Fibroblast of skin of right biceps (primary cell): ENCODE results near the gene PCBD2.
"Not testable (repeated sequence)": the region's sequence is repeated elsewhere in the genome, so short reads cannot be mapped to it uniquely, and the experiment has no call there.

Experiments
- DNase-seq: peaks from one replicate; pipeline ENCODE4 v3.0.0-alpha.2; 2013

Gene PCBD2

DNA sequence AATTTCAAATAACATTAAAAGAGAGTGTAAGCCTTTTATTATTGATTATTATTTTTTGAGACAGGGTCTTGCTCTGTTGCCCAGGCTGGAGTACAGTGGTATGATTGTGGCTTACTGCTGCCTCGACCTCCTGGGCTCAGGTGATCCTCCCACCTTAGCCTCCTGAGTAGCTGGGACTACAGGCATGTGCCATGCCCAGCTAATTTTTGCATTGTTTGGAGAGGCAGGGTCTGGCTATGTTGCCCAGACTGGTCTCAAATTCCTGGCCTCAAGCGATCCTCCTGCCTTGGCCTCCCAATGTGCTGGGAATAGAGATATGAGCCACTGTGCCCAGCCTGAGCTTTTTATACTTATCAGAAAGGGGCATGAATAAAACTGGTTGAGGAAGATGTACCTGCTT, 5.8 kb downstream of the PCBD2 start:
- DNase-seq: not testable (repeated sequence)

- no peak for DNase-seq
Observed at GRCh38 chr5:134911285-134912206, 6.6 kb downstream of the PCBD2 start.

GRCh38 chr5:134913254-134913653, 8.3 kb downstream of the PCBD2 start:
- no peak for DNase-seq

DNA sequence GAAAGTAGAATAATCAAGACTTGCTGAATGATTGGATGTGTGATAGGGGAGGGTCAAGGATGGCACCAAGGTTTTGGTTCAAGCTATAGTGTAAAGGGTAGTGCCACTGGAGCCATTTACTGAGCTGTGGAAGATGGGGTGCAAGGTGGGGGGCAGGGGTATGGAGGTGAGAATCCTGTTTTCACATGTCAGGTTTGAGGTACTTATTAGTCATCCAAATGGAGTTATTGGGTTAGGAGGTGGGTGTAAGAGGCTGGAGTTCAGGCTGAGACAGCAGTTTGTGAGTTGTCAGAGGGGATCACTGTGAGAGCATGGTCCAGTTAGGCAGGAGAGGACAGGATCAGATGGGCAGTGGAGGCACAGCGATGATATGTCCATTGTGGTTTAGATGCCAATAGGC, 8.9 kb downstream of the PCBD2 start:
- no peak for DNase-seq

DNA sequence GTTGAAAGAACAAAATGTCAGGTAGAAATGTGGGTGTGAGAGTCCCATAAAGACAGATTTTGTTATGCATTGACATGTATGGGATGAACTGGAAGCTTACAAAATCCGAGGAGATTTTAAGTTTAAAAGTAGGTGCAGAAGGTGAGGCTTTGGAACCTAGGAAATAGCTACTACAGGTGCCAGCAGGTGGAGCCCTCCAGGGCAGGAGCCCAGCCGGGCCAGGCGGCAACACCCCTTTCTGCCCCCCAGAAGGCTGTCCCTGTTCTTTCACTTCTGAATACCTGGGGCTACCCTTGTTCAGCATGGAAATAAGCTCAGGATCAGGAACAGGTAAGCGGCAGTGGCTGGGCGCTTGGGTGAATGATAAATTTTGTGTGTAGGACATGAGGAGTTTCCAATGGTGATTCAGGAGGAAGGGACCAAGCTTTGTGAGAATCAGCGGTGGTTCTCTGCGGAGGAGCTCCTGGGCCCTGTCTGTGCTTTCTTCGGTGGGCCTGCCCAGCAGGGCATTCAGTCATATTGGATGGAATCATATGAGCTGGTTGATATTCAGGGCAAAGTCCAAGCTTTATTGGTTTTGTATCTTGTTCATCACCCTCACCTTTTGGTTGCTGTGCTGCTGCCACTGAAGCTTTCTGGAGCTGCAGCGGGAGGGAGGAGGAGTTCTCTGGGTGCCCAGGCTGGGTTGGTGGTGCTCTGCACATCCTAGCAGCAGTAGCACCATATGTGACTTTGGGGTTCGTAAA, 12.3 kb downstream of the PCBD2 start:
- DNase-seq: no peak

DNA sequence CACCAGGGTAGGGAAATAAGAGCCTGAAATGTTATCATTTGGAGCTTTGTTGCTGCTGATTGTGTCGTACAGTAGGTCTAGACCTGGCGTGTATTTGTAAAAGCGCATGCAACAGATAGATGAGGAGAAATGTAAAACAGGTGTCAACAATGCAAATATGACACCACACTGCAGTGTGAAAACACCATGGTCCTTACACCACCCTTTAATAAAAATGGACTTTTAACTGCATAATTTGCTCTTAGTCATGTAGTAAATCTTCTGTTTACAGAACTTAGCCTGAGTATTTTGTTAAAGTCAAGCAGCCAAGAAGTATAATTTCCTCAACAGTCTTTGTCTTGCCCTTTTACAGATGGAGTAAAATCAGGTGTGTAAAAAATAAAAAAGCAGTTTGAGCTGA, 13.9 kb downstream of the PCBD2 start:
- no peak for DNase-seq

GRCh38 chr5:134920848-134921575, 16.1 kb downstream of the PCBD2 start:
- DNase-seq: no peak

- DNase-seq: no peak
Observed at GRCh38 chr5:134932508-134932907, 27.6 kb downstream of the PCBD2 start.

GRCh38 chr5:134934202-134934601, 29.3 kb downstream of the PCBD2 start:
- no peak for DNase-seq

GRCh38 chr5:134935711-134936602, 31.0 kb downstream of the PCBD2 start:
- no peak for DNase-seq

- DNase-seq: no peak
Observed at GRCh38 chr5:134937526-134937925, 32.6 kb downstream of the PCBD2 start.

- no peak for DNase-seq
Observed at GRCh38 chr5:134938030-134938429, 33.1 kb downstream of the PCBD2 start.

DNA sequence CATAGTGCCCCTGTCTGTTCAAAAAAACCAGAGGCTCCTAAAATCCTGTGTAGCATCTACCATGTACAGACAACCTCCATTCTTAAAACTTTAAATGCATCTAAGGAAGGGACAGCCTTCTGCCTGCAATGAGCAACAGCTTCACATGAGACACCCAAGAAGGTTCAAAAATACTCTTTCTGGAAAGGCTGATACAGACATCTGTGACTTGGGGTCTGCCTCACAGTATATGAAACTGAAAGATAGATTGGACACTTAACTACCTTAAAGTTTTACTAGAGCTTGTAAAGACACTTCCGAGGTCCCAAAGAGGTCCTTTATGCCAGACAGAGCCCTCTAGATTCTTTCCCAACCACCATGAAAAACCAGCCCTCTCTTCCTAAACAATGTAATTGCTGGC, 34.6 kb downstream of the PCBD2 start:
- DNase-seq: no peak

GRCh38 chr5:134943547-134943946, 38.6 kb downstream of the PCBD2 start:
- DNase-seq: no peak

DNA sequence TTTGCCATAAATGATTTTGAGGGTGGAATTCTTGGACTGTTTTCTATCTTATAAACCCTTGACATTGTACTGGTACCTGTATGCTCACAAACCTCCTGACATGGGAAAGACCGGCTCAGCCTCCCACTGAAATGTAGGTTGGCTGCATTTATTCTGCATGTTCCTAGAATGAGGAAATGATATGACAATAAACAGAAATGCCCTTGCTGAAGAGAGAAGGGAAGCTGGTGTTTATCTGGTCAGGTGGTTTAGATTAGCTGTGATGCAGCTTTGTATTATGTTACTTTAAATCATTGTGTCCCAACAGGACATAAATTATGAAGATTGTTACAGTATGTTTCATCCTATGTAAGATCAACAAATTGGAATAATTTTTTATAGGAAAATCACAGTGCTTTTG, 39.7 kb downstream of the PCBD2 start:
- DNase-seq: no peak

GRCh38 chr5:134945041-134945440, 40.1 kb downstream of the PCBD2 start:
- DNase-seq: no peak

DNA sequence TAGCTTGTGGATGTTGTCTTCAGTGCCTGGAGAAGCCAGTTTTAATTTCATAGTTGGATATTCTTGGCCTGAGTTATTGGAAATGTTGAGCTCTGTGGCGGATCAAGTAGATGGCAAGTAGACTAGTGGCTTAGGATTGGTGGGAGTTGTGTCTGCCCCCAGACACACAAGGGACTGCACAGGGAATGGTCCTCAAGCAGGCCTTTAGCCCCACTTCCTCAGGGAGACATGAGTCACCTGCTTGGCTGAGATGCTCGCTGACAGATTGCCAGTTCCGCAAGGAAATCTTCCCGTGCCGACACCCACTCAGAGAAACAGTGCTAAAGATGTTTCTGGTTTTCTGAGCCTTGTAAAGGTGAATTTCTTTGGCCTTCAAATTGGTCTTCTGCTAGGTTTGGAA, 44.0 kb downstream of the PCBD2 start:
- DNase-seq: peak; percentile 36

- no peak for DNase-seq
Observed at GRCh38 chr5:134949316-134949715, 44.4 kb downstream of the PCBD2 start.

DNA sequence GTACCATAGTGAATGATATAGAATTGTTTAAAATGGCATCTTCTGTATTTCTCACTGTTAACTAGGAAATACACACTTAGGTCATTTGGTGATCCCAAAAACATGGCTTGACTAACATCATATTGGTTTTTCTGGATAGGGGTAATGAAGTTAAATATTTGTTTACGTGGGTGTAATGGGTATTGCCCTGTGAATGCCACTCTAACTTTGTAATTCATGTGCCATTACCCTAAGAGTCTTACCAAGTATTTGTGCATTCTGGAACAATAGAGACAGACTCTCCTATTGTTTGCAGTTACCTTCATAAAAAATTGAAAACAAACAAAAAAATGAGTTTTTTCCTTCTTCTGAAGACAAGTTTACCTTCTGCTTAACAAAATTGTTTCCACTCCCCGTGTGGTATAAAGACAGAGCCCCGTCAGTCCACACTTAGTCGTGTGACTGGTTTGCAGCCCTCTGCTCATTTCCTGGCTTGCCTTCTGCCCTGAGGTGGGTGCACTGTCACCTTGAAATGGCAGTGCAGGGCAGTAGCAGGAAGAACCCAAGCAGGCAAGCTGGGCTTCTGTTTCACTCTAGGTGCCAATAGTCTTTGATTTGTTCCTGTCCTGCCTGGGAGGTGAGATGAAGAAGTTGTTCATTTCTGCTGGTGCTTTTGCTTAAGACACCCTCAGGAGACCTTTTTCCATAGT, 53.1 kb downstream of the PCBD2 start:
- no peak for DNase-seq

GRCh38 chr5:134958755-134959154, 53.8 kb downstream of the PCBD2 start:
- peak; percentile 17 for DNase-seq

GRCh38 chr5:134963098-134963497, 58.2 kb downstream of the PCBD2 start:
- DNase-seq: no peak
